Natural killer cell (primary cell): ENCODE results near the gene SCCPDH. TPM values are rescaled to one million over a fixed set of nuclear protein-coding genes. Genes with fewer than 3 reads are reported as not detected.

Source experiments
- ATAC-seq, 3 donors: fragments of 150-1000 bp in 2 of 3; fragments of 200-7000 bp in 1 of 3; cut with Tn5 transposase; 1 replicate in 1 of 3; 2 replicates in 2 of 3; pipeline ENCODE4 v1.10.0; 2021; ENCODE audit warnings: mild to moderate bottlenecking in 2 of 3, moderate library complexity in 2 of 3
- DNase-seq, 2 donors: peaks; one replicate each; pipeline versions ENCODE4 v3.0.0 to v3.0.0-alpha.2; 2013 to 2021; ENCODE audit warnings: mixed read lengths in 1 of 2
- H3K27ac ChIP-seq: one replicate; pipeline ENCODE4 v1.5.1; 2013; ENCODE audit warnings: mild to moderate bottlenecking, low read length
- H3K27me3 ChIP-seq: one replicate; pipeline ENCODE4 v1.6.1; 2013; ENCODE audit warnings: low read length; ENCODE audit not compliant: control insufficient read depth, insufficient read depth
- H3K36me3 ChIP-seq: one replicate; pipeline ENCODE4 v1.6.1; 2013; ENCODE audit warnings: low read length; ENCODE audit not compliant: control insufficient read depth, insufficient read depth
- H3K4me1 ChIP-seq: one replicate; pipeline ENCODE4 v1.6.1; 2013; ENCODE audit warnings: low read length; ENCODE audit not compliant: control insufficient read depth, insufficient read depth
- H3K4me3 ChIP-seq: one replicate; pipeline ENCODE4 v1.5.1; 2013; ENCODE audit warnings: low read length
- H3K9me3 ChIP-seq: one replicate; pipeline ENCODE4 v1.6.1; 2013; ENCODE audit warnings: low read length; ENCODE audit not compliant: control insufficient read depth, insufficient read depth
- H3K27ac Mint-ChIP-seq, 2 donors: one replicate each; pipeline ENCODE4 v1.8.0; 2022; ENCODE audit warnings: mild to moderate bottlenecking in 2 of 2, mixed read lengths in 2 of 2, moderate library complexity in 1 of 2
- H3K27me3 Mint-ChIP-seq, 2 donors: one replicate each; pipeline ENCODE4 v1.8.0; 2022; ENCODE audit warnings: low read depth in 2 of 2, mixed read lengths in 2 of 2
- H3K36me3 Mint-ChIP-seq: one replicate; pipeline ENCODE4 v1.8.0; 2022; ENCODE audit warnings: mixed read lengths
- H3K4me1 Mint-ChIP-seq, 2 donors: one replicate each; pipeline ENCODE4 v1.8.0; 2022; ENCODE audit warnings: mixed read lengths in 2 of 2
- H3K4me3 Mint-ChIP-seq: one replicate; pipeline ENCODE4 v1.8.0; 2022; ENCODE audit warnings: mild to moderate bottlenecking, moderate library complexity, mixed read lengths
- H3K9me3 Mint-ChIP-seq, 2 donors: one replicate each; pipeline ENCODE4 v1.8.0; 2022; ENCODE audit warnings: mixed read lengths in 2 of 2
- WGBS: methylation state at CpG from one replicate; pipeline ENCODE4 v1.1.7; 2013; ENCODE audit warnings: missing lambda C conversion rate; ENCODE audit not compliant: insufficient coverage; 5-methylcytosine and 5-hydroxymethylcytosine counted together
- intact Hi-C: fragments of 100-400 bp; cut with micrococcal nuclease; formaldehyde crosslinking; loops from one replicate; pipeline ENCODE4 v1.14.2; 2022
- total RNA-seq, 4 donors: library from RNA; stranded (reverse); fragments of 120-200 nt in 1 of 4; gene quantifications; one replicate each; pipeline versions ENCODE4 v1.2.3 to v1.2.4, GENCODE V29; 2013 to 2022
- TF ChIP-seq, protein P1 (sequence below): fragments of 200-600 bp; IDR thresholded peaks from one replicate; pipeline ENCODE4 v1.8.0; 2022; ENCODE audit warnings: antibody characterized with exemption

Gene SCCPDH
- total RNA-seq, 3 donors from 2014 or later (not counting 1 experiment from before 2014, with no cell fraction given): 5.3 to 24.8 (median 9.2) TPM

- peaks cover under 1 to 5% of the 10 kb centered on the region in 2 donors for H3K27me3 Mint-ChIP-seq
- ATAC-seq (no peak), DNase-seq (no peak)
- no peaks in the 10 kb centered on the region for H3K9me3 ChIP-seq
- no peaks in the 10 kb centered on the region for H3K4me1 Mint-ChIP-seq
- 95% methylated on average over 10 of the region's 11 CpGs for WGBS
- no peaks in the 10 kb centered on the region for H3K9me3 Mint-ChIP-seq
- no peak overlapping the region for H3K4me3 ChIP-seq
- H3K27ac ChIP-seq: no peak overlapping the region
- intact Hi-C loops: no loop called here
- TF ChIP-seq, protein P1, sequence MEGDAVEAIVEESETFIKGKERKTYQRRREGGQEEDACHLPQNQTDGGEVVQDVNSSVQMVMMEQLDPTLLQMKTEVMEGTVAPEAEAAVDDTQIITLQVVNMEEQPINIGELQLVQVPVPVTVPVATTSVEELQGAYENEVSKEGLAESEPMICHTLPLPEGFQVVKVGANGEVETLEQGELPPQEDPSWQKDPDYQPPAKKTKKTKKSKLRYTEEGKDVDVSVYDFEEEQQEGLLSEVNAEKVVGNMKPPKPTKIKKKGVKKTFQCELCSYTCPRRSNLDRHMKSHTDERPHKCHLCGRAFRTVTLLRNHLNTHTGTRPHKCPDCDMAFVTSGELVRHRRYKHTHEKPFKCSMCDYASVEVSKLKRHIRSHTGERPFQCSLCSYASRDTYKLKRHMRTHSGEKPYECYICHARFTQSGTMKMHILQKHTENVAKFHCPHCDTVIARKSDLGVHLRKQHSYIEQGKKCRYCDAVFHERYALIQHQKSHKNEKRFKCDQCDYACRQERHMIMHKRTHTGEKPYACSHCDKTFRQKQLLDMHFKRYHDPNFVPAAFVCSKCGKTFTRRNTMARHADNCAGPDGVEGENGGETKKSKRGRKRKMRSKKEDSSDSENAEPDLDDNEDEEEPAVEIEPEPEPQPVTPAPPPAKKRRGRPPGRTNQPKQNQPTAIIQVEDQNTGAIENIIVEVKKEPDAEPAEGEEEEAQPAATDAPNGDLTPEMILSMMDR: no peak
- no peaks in the 10 kb centered on the region for H3K4me1 ChIP-seq
- no peaks in the 10 kb centered on the region for H3K27me3 ChIP-seq
- no peaks in the 10 kb centered on the region for H3K36me3 Mint-ChIP-seq
- no peaks in the 10 kb centered on the region for H3K36me3 ChIP-seq
- no peak overlapping the region for H3K27ac Mint-ChIP-seq
- H3K4me3 Mint-ChIP-seq: no peak overlapping the region
Observed at GRCh38 chr1:246801241-246802020, 77.2 kb downstream of the SCCPDH start.

DNA sequence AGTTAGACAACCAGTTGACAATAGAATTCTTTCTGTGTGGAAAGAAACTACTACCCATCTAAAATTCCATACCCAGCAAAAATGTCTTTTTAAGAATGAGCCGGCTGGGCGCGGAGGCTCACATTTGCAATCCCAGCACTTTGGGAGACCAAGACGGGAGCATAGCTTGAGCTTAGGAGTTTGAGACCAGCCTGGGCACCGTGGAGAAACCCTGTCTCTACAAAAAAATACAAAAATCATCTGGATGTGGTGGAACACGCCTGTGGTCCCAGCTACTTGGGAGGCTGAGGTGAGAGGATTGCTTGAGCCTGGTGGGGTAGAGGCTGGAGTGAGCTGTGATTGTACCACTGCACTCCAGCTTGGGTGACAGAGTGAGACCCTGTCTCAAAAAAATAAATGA is 79.2 kb downstream of the SCCPDH start:
- Mint-ChIP-seq H3K9me3 (no peaks in the 10 kb centered on the region), H3K27me3 (peaks cover 5 to 17% of the 10 kb centered on the region in 2 donors), H3K4me1 (no peaks in the 10 kb centered on the region), H3K36me3 (no peaks in the 10 kb centered on the region), H3K4me3 (no peak overlapping the region), H3K27ac (no peak overlapping the region)
- no peak overlapping the region for H3K27ac ChIP-seq
- H3K27me3 ChIP-seq: no peaks in the 10 kb centered on the region
- no peak for DNase-seq
- no peak overlapping the region for H3K4me3 ChIP-seq
- no peaks in the 10 kb centered on the region for H3K36me3 ChIP-seq
- WGBS: 97% methylated on average over 5 of the region's 6 CpGs
- no peak for ATAC-seq
- TF ChIP-seq, protein P1: no peak
- intact Hi-C loops: no loop called here
- H3K4me1 ChIP-seq: no peaks in the 10 kb centered on the region
- no peaks in the 10 kb centered on the region for H3K9me3 ChIP-seq

GRCh38 chr1:246803883-246804282 is 79.7 kb downstream of the SCCPDH start:
- WGBS: 90% methylated on average over 4 of the region's 5 CpGs
- no peaks in the 10 kb centered on the region for H3K36me3 Mint-ChIP-seq
- peaks cover 5 to 17% of the 10 kb centered on the region in 2 donors for H3K27me3 Mint-ChIP-seq
- Histone ChIP-seq H3K27me3 (no peaks in the 10 kb centered on the region), H3K27ac (no peak overlapping the region), H3K36me3 (no peaks in the 10 kb centered on the region), H3K4me3 (no peak overlapping the region), H3K4me1 (no peaks in the 10 kb centered on the region), H3K9me3 (no peaks in the 10 kb centered on the region)
- TF ChIP-seq, protein P1: no peak
- DNase-seq: no peak
- no peak for ATAC-seq
- no peak overlapping the region for H3K4me3 Mint-ChIP-seq
- intact Hi-C loops: no loop called here
- no peaks in the 10 kb centered on the region for H3K4me1 Mint-ChIP-seq
- H3K27ac Mint-ChIP-seq: no peak overlapping the region
- no peaks in the 10 kb centered on the region for H3K9me3 Mint-ChIP-seq
